Raji (cell line): ENCODE data around the gene CALR.

Experiments
- POLR2A ChIP-seq: IDR thresholded peaks from 2 replicates; pipeline ENCODE4 v1.6.1; 2011; ENCODE audit warnings: low read depth, low read length, control low read depth; ENCODE audit not compliant: insufficient read depth

CALR gene

GRCh38 chr19:12986726-12987125 lies 48.3 kb downstream of the CALR start:
- TF ChIP-seq POLR2A: no peak

GRCh38 chr19:12987190-12987589 lies 48.8 kb downstream of the CALR start:
- no peak for TF ChIP-seq POLR2A

GRCh38 chr19:12987781-12988180 lies 49.4 kb downstream of the CALR start:
- TF ChIP-seq POLR2A: no peak

GRCh38 chr19:12990431-12990830 lies 52.0 kb downstream of the CALR start:
- no peak for TF ChIP-seq POLR2A

- TF ChIP-seq POLR2A: no peak
Observed at GRCh38 chr19:12990853-12991252, 52.4 kb downstream of the CALR start.

- no peak for TF ChIP-seq POLR2A
Observed at GRCh38 chr19:12991296-12991695, 52.9 kb downstream of the CALR start.

GRCh38 chr19:12992729-12993128 lies 54.3 kb downstream of the CALR start:
- no peak for TF ChIP-seq POLR2A

GRCh38 chr19:12993562-12993961 lies 55.2 kb downstream of the CALR start:
- no peak for TF ChIP-seq POLR2A
